Measurements from ENCODE around the gene ATOSB.
"Not testable (repeated sequence)": the region's sequence is repeated elsewhere in the genome, so short reads cannot be mapped to it uniquely, and the experiment has no call there.

The ATOSB gene

GRCh38 chr9:35115680-35116538, at the start of gene ATOSB:
Gene ATOSB (minus strand): TSS chr9:35115862. CDS start chr9:35108274, 7,588 bp downstream.
- DNase-seq (ENCODE audit: low spot score) = peak; percentile 93

GRCh38 chr9:35164711-35165110, 49.0 kb upstream of the ATOSB start:
- DNase-seq (ENCODE audit: low spot score) = no peak

- DNase-seq (ENCODE audit: low spot score) = no peak
These were observed 47.8 kb upstream of the ATOSB start for GRCh38 chr9:35163413-35163812.

- DNase-seq (ENCODE audit: low spot score) = no peak
These were observed 47.1 kb upstream of the ATOSB start for GRCh38 chr9:35162605-35163315.

GRCh38 chr9:35161713-35162604, 46.3 kb upstream of the ATOSB start, which contains the start of gene UNC13B:
Gene UNC13B (plus strand): TSS chr9:35162009. CDS start chr9:35162284, 275 bp downstream.
- peak; percentile 71 for DNase-seq (ENCODE audit: low spot score)

GRCh38 chr9:35158501-35159280, 43.0 kb upstream of the ATOSB start:
- no peak for DNase-seq (ENCODE audit: low spot score)

GRCh38 chr9:35157836-35158235, 42.2 kb upstream of the ATOSB start:
- not testable (repeated sequence) for DNase-seq (ENCODE audit: low spot score)

GRCh38 chr9:35156781-35157180, 41.1 kb upstream of the ATOSB start:
- DNase-seq (ENCODE audit: low spot score) = no peak

- no peak for DNase-seq (ENCODE audit: low spot score)
These were observed 37.3 kb upstream of the ATOSB start for GRCh38 chr9:35152926-35153325.

- DNase-seq (ENCODE audit: low spot score) = not testable (repeated sequence)
These were observed 32.4 kb upstream of the ATOSB start for GRCh38 chr9:35147941-35148563.

- DNase-seq (ENCODE audit: low spot score) = no peak
These were observed 26.4 kb upstream of the ATOSB start for GRCh38 chr9:35142037-35142436.

GRCh38 chr9:35140093-35140492, 24.4 kb upstream of the ATOSB start:
- no peak for DNase-seq (ENCODE audit: low spot score)

- no peak for DNase-seq (ENCODE audit: low spot score)
These were observed 21.2 kb upstream of the ATOSB start for GRCh38 chr9:35136866-35137265.

GRCh38 chr9:35135988-35136387, 20.3 kb upstream of the ATOSB start:
- no peak for DNase-seq (ENCODE audit: low spot score)

GRCh38 chr9:35134920-35135319, 19.3 kb upstream of the ATOSB start:
- DNase-seq (ENCODE audit: low spot score) = no peak

GRCh38 chr9:35116898-35117551, 1.4 kb upstream of the ATOSB start:
- peak; percentile 92 for DNase-seq (ENCODE audit: low spot score)

- no peak for DNase-seq (ENCODE audit: low spot score)
These were observed 856 bp upstream of the ATOSB start for GRCh38 chr9:35116539-35116897.

- peak; percentile 50 for DNase-seq (ENCODE audit: low spot score)
These were observed 628 bp downstream of the ATOSB start for GRCh38 chr9:35114840-35115628.

- peak; percentile 94 for DNase-seq (ENCODE audit: low spot score)
These were observed 1.4 kb downstream of the ATOSB start for GRCh38 chr9:35114113-35114839.
